Tibial artery (tissue), 4 donors: Measurements from ENCODE around the gene PITPNM1.

Experiments
- DNase-seq, 2 donors: peaks; one replicate each; pipeline ENCODE4 v3.0.0-alpha.2; 2019
- H3K27ac ChIP-seq, 2 donors: fragments of 200-600 bp; sonication (generic) in 1 of 2; 1 replicate in 1 of 2; 2 replicates in 1 of 2; pipeline ENCODE4 v1.5.1; 2018 to 2019; ENCODE audit warnings: mild to moderate bottlenecking in 1 of 2
- H3K27me3 ChIP-seq, 2 donors: fragments of 200-600 bp; sonication (generic) in 1 of 2; one replicate each; pipeline versions ENCODE4 v1.5.1 to v1.6.0; 2016 to 2019
- H3K36me3 ChIP-seq, 3 donors: fragments of 200-600 bp; sonication (generic) in 2 of 3; one replicate each; pipeline ENCODE4 v1.5.1; 2016 to 2019; ENCODE audit warnings: mild to moderate bottlenecking in 2 of 3
- H3K4me1 ChIP-seq, 4 donors: fragments of 200-600 bp; sonication (generic) in 2 of 4; 1 replicate in 3 of 4; 2 replicates in 1 of 4; pipeline ENCODE4 v1.5.1; 2016 to 2019
- H3K4me3 ChIP-seq, 2 donors: fragments of 200-600 bp; sonication (generic) in 1 of 2; 1 replicate in 1 of 2; 2 replicates in 1 of 2; pipeline ENCODE4 v1.5.1; 2018 to 2019; ENCODE audit warnings: mild to moderate bottlenecking in 2 of 2
- H3K9me3 ChIP-seq, 3 donors: fragments of 200-600 bp; sonication (generic) in 1 of 3; one replicate each; pipeline ENCODE4 v1.5.1; 2016 to 2019
- intact Hi-C: fragments of 100-400 bp; cut with DNase I; formaldehyde crosslinking; loops from one replicate; pipeline ENCODE4 v1.15.0; 2023; ENCODE audit warnings: low total_unique reads
- TF ChIP-seq, protein P1 (sequence below), 2 experiments: fragments of 200-600 bp in 1 of 2; fragments of 450-650 bp in 1 of 2; IDR thresholded peaks; one replicate each; pipeline ENCODE4 v1.5.1; 2017 to 2019; ENCODE audit warnings: antibody characterized with exemption in 2 of 2, mild to moderate bottlenecking in 1 of 2, moderate library complexity in 1 of 2

PITPNM1 gene

DNA sequence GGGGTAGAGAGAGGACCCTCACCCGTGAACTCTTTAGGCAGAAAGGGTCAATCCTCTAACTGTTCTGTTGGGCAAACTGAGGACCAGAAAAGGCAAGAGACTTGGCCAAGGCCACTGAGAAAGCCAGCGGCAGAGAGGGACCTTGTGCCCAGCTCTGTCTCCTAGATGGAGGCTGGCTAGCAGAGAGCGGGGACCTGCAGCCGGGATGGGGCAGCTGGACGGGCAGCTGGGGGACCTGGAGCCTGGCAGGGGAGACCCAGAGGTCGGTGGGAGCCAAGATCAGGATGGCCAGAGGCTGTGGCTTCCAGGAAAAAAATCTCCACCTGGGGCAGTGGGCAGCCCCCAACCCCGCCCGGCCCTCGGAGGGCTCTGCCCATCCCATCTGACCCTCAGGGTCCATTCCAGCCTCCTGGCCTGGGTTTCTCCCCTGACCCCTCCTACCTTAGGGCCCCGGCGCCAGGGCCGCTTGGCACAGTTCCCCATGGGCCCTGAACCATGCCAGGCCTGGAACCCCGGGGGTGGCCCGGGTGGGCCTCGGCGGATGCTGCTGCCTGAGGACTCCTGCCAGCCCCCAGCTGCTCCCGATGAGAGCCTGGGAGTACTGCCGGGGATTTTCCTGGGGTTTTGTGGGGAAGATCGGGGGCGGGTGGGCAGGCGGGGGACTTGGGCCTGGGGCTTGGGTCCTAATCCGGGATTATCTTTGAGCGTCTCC, 17.8 kb upstream of the PITPNM1 start, which contains the start of gene CABP2:
Gene CABP2, minus strand, starts transcription at position 603 of the 712 bp plus-strand sequence. Its CDS starts 120 bp downstream, at position 483.
- H3K36me3 ChIP-seq, result no peaks in the 10 kb centered on the region
- TF ChIP-seq, protein P1, sequence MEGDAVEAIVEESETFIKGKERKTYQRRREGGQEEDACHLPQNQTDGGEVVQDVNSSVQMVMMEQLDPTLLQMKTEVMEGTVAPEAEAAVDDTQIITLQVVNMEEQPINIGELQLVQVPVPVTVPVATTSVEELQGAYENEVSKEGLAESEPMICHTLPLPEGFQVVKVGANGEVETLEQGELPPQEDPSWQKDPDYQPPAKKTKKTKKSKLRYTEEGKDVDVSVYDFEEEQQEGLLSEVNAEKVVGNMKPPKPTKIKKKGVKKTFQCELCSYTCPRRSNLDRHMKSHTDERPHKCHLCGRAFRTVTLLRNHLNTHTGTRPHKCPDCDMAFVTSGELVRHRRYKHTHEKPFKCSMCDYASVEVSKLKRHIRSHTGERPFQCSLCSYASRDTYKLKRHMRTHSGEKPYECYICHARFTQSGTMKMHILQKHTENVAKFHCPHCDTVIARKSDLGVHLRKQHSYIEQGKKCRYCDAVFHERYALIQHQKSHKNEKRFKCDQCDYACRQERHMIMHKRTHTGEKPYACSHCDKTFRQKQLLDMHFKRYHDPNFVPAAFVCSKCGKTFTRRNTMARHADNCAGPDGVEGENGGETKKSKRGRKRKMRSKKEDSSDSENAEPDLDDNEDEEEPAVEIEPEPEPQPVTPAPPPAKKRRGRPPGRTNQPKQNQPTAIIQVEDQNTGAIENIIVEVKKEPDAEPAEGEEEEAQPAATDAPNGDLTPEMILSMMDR (IDR thresholded peaks at IDR 0.05), result no peak
- H3K27ac ChIP-seq, result no peak within 1 kb of the TSS
- no peaks in the 10 kb centered on the region for H3K4me1 ChIP-seq
- no peak for DNase-seq
- H3K4me3 ChIP-seq, result no peak within 1 kb of the TSS
- H3K9me3 ChIP-seq, result no peaks in the 10 kb centered on the region
- intact Hi-C loops, result no loop called here
- peaks cover 0 to 52% of the 10 kb centered on the region in 2 donors for H3K27me3 ChIP-seq

DNA sequence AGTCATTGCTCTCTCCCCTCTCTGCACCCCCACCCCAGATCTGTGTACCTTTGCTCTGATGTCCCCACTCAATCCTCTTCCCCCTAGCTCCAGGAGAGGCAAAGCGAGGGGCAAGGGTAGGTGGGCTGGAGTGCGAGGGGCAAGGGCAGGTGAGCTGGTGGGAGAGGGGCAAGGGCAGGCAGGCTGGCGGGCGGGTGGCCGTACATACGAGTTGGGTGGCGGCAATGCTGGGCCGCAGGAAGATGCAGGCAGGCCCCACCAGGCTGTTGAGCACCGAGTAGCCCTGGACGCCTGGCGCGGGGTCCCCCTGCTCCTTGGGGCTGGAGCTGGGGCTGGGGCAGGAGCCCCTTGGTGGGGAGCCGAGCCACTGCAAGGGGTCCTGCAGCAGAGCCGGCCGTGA, 17.2 kb upstream of the PITPNM1 start:
- H3K9me3 ChIP-seq, result no peaks in the 10 kb centered on the region
- no peak overlapping the region for H3K4me3 ChIP-seq
- no peak overlapping the region for H3K27ac ChIP-seq
- no peaks in the 10 kb centered on the region for H3K36me3 ChIP-seq
- no peaks in the 10 kb centered on the region for H3K4me1 ChIP-seq
- H3K27me3 ChIP-seq, result peaks cover 0 to 56% of the 10 kb centered on the region in 2 donors
- intact Hi-C loops, result no loop called here
- TF ChIP-seq, protein P1 (IDR thresholded peaks at IDR 0.05), result no peak
- no peak for DNase-seq

DNA sequence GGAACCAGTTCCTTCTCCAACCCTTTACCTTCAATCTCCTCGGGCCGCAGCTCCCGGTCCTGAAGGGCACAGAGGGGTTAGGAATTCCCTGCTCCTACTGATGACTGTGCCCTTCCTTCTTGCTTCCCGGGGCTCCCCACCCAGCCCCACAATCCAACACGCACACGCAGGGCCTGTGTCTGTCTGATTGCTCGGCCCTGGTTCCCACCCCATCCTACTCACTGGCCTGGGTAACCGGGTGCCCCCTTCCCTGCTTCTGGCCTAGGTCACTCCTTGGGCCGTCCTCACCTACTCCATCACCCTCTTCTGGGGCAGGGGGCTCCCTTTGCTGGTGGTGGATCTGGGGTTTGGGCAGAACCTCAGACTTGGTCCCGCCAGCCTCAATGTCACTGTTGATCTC, 16.8 kb upstream of the PITPNM1 start:
- intact Hi-C loops, result no loop called here
- TF ChIP-seq, protein P1 (IDR thresholded peaks at IDR 0.05), result no peak
- peaks cover 0 to 56% of the 10 kb centered on the region in 2 donors for H3K27me3 ChIP-seq
- no peaks in the 10 kb centered on the region for H3K4me1 ChIP-seq
- H3K36me3 ChIP-seq, result no peaks in the 10 kb centered on the region
- DNase-seq, result no peak
- H3K4me3 ChIP-seq, result no peak overlapping the region
- no peaks in the 10 kb centered on the region for H3K9me3 ChIP-seq
- no peak overlapping the region for H3K27ac ChIP-seq

- DNase-seq, result no peak
- no peaks in the 10 kb centered on the region for H3K4me1 ChIP-seq
- H3K36me3 ChIP-seq, result no peaks in the 10 kb centered on the region
- H3K4me3 ChIP-seq, result no peak overlapping the region
- H3K9me3 ChIP-seq, result no peaks in the 10 kb centered on the region
- no peak overlapping the region for H3K27ac ChIP-seq
- TF ChIP-seq, protein P1 (IDR thresholded peaks at IDR 0.05), result no peak
- peaks cover 0 to 61% of the 10 kb centered on the region in 2 donors for H3K27me3 ChIP-seq
- intact Hi-C loops, result no loop called here
Observed at GRCh38 chr11:67520856-67521824, 16.0 kb upstream of the PITPNM1 start.

GRCh38 chr11:67519726-67520125, 14.6 kb upstream of the PITPNM1 start:
- Histone ChIP-seq H3K9me3 (no peaks in the 10 kb centered on the region), H3K4me3 (no peak overlapping the region), H3K27ac (no peak overlapping the region), H3K36me3 (no peaks in the 10 kb centered on the region), H3K27me3 (peaks cover 0 to 50% of the 10 kb centered on the region in 2 donors), H3K4me1 (no peaks in the 10 kb centered on the region)
- DNase-seq, result no peak
- TF ChIP-seq, protein P1 (IDR thresholded peaks at IDR 0.05), result no peak
- intact Hi-C loops, result no loop called here
